Epithelial cell of prostate (primary cell): Measurements from ENCODE around the gene PUS7L.
"Not testable (repeated sequence)": the region's sequence is repeated elsewhere in the genome, so short reads cannot be mapped to it uniquely, and the experiment has no call there.

ENCODE experiments used
- DNase-seq: peaks from one replicate; pipeline ENCODE4 v3.0.0-alpha.2; 2011; ENCODE audit warnings: low read depth, low spot score
- H3K27ac ChIP-seq: fragments of 450-650 bp; 2 replicates; pipeline ENCODE4 v1.5.1; 2017; ENCODE audit warnings: mild to moderate bottlenecking

PUS7L gene

GRCh38 chr12:43754015-43754414 is 4.6 kb downstream of the PUS7L start:
- DNase-seq, result no peak
- H3K27ac ChIP-seq, result no peak overlapping the region

GRCh38 chr12:43751360-43751759 is 7.2 kb downstream of the PUS7L start:
- not testable (repeated sequence) for H3K27ac ChIP-seq, DNase-seq

GRCh38 chr12:43750814-43751213 is 7.8 kb downstream of the PUS7L start:
- no peak overlapping the region for H3K27ac ChIP-seq
- DNase-seq, result no peak

GRCh38 chr12:43749016-43749415 is 9.6 kb downstream of the PUS7L start:
- no peak for DNase-seq
- H3K27ac ChIP-seq, result no peak overlapping the region

- DNase-seq, result no peak
- no peak overlapping the region for H3K27ac ChIP-seq
Measured at GRCh38 chr12:43744826-43745225, 13.8 kb downstream of the PUS7L start.

- H3K27ac ChIP-seq, result no peak overlapping the region
- no peak for DNase-seq
Measured at GRCh38 chr12:43742106-43742505, 16.5 kb downstream of the PUS7L start.

GRCh38 chr12:43740511-43741100 is 18.0 kb downstream of the PUS7L start:
- H3K27ac ChIP-seq, result no peak overlapping the region
- DNase-seq, result no peak

- no peak for DNase-seq
- H3K27ac ChIP-seq, result no peak overlapping the region
Measured at GRCh38 chr12:43737646-43738045, 20.9 kb downstream of the PUS7L start.

GRCh38 chr12:43736927-43737440 is 21.6 kb downstream of the PUS7L start:
- no peak overlapping the region for H3K27ac ChIP-seq

GRCh38 chr12:43733687-43734086 is 24.9 kb downstream of the PUS7L start:
- DNase-seq, result no peak
- no peak overlapping the region for H3K27ac ChIP-seq

More at GRCh38 chr12:43736927-43737440, 21.6 kb downstream of the PUS7L start:
- DNase-seq, result no peak

GRCh38 chr12:43730283-43730682 is 28.3 kb downstream of the PUS7L start:
- no peak overlapping the region for H3K27ac ChIP-seq
- no peak for DNase-seq

GRCh38 chr12:43728698-43729097 is 29.9 kb downstream of the PUS7L start:
- H3K27ac ChIP-seq, result no peak overlapping the region
- DNase-seq, result no peak

- H3K27ac ChIP-seq, result no peak overlapping the region
- no peak for DNase-seq
Measured at GRCh38 chr12:43728117-43728516, 30.5 kb downstream of the PUS7L start.

GRCh38 chr12:43723134-43723533 is 35.5 kb downstream of the PUS7L start:
- DNase-seq, result no peak
- H3K27ac ChIP-seq, result no peak overlapping the region

- H3K27ac ChIP-seq, result no peak overlapping the region
- DNase-seq, result no peak
Measured at GRCh38 chr12:43722621-43723020, 36.0 kb downstream of the PUS7L start.

GRCh38 chr12:43711348-43711747 is 47.2 kb downstream of the PUS7L start:
- DNase-seq, result no peak
- no peak overlapping the region for H3K27ac ChIP-seq

- not testable (repeated sequence) for DNase-seq, H3K27ac ChIP-seq
Measured at GRCh38 chr12:43703772-43704171, 54.8 kb downstream of the PUS7L start.

GRCh38 chr12:43701194-43701593 is 57.4 kb downstream of the PUS7L start:
- not testable (repeated sequence) for H3K27ac ChIP-seq, DNase-seq

GRCh38 chr12:43696154-43696553 is 62.4 kb downstream of the PUS7L start:
- H3K27ac ChIP-seq, result no peak overlapping the region
- DNase-seq, result no peak

GRCh38 chr12:43694879-43695278 is 63.7 kb downstream of the PUS7L start:
- H3K27ac ChIP-seq, result no peak overlapping the region
- DNase-seq, result no peak

GRCh38 chr12:43692064-43692463 is 66.5 kb downstream of the PUS7L start:
- DNase-seq, result no peak
- no peak overlapping the region for H3K27ac ChIP-seq

GRCh38 chr12:43685491-43685890 is 73.1 kb downstream of the PUS7L start:
- DNase-seq, H3K27ac ChIP-seq: not testable (repeated sequence)
